NCI-H2081 (cell line): ENCODE data around the gene CNGA4.
"Not testable (repeated sequence)": the region's sequence is repeated elsewhere in the genome, so short reads cannot be mapped to it uniquely, and the experiment has no call there.

ENCODE experiments used
- DNase-seq, 2 experiments: peaks; one replicate each; lab custom pipeline; 2025; lab: John Stamatoyannopoulos, UW

The CNGA4 gene

GRCh38 chr11:6225896-6226295 lies 13.0 kb upstream of the CNGA4 start:
- no peak for DNase-seq

GRCh38 chr11:6228520-6228919 lies 10.4 kb upstream of the CNGA4 start:
- no peak for DNase-seq

GRCh38 chr11:6229911-6230310 lies 9.0 kb upstream of the CNGA4 start:
- DNase-seq, result no peak

DNA sequence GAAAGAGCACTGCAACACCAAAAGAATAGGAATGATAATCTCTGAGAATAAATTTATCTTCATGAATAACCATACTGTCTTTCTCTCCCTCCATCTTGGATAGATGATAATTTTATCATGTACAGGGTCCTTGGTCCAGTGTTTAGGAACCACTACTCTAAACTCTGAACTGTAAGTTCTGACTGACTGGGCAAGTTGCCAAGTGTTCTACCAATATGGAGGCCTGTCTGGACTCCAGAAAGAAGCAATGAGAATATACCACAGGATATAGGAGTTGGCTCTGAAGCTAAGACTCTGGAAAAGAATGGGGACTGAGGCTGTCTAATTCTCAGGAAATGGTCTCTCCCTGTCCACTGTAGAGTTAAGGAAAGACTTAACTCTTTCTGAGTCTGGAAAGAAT lies 6.0 kb upstream of the CNGA4 start:
- no peak for DNase-seq

- DNase-seq, result peak; percentile 6 to 29
Observed at GRCh38 chr11:6233984-6234386, 4.9 kb upstream of the CNGA4 start.

DNA sequence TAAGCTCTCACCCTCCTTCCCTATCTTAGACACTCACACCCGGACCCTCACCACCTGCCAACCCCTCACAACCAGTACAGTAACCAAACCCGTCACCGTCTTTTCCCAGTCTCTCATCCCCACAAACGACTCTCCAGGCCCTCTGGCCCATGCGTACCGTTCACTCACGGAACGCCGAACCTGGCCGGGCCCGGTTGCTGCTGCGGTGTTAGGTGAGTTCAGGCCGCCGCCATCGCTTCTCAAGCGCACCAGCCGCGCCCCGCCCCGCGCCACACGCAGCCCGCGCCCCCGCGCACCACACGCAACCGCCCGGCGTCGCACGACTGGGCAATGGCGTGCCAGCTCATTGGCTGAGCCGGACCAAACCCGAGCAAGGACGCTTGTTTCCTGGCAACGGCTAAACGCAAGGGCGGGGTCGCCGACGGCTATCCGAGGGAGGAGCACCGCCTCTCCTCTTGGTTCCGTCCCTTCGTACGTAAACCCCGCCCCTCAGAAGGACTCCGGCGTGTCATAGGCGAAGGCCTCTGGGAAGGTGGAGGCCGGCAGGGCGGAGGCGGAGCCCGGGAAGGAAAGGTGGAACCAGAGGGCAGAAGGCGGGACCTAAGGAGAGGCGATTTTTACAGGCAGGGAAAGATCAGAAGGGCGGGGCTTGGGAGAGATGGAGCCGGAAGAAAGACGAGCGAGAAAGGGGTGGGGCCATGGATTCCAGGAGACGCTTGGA lies 4.3 kb upstream of the CNGA4 start, which contains the start of gene FHIP1B:
TSS of gene FHIP1B (minus strand) at position 250 of the 721 bp plus-strand sequence. CDS start 10,120 bp downstream, outside the sequence.
- peak; percentile 99 for DNase-seq

DNA sequence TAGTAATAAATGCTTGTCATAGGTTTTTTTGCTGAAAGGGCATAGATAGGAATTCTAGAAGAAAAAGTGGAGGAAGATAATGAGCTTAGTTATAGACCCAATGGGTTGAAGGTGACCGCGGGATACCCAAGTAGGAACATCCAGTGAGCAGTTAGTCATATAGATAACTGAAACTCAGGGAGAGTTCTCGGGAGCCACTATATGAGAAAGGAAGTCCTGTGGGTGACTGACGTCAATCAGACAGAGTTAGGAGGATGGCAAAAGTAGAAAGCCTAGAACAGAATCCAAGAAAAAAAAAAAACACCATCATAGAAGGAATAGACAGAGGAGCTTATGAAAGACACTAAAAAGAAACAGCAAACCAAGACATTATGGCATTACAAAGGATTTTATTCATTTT lies 1.6 kb upstream of the CNGA4 start:
- no peak for DNase-seq

GRCh38 chr11:6237761-6238302 lies 1.1 kb upstream of the CNGA4 start:
- peak; percentile 71 to 87 for DNase-seq

- DNase-seq, result no peak
Observed at GRCh38 chr11:6240139-6240538, 1.2 kb downstream of the CNGA4 start.

GRCh38 chr11:6240781-6241180 lies 1.9 kb downstream of the CNGA4 start:
- DNase-seq, result no peak

- DNase-seq, result no peak
Observed at GRCh38 chr11:6241316-6241715, 2.4 kb downstream of the CNGA4 start.

DNA sequence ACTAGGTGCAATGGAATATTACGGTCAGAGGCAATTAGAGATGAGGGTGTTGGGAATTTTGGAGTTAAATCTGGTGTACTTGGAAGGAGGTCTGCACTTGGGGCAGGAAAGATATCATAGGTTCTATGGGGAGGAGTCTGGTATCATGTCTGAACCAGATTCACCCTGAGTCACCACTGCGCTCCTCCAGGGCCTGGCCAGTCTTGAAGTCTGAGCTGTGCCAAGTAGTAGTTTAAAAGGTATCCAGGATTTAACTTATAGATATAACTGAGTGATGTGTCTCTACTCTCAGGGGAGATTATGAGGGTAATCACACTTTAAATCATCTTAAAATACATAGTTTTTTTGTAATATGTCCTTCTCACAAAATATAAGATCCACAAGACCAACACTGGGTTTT lies 6.6 kb downstream of the CNGA4 start:
- no peak for DNase-seq

DNA sequence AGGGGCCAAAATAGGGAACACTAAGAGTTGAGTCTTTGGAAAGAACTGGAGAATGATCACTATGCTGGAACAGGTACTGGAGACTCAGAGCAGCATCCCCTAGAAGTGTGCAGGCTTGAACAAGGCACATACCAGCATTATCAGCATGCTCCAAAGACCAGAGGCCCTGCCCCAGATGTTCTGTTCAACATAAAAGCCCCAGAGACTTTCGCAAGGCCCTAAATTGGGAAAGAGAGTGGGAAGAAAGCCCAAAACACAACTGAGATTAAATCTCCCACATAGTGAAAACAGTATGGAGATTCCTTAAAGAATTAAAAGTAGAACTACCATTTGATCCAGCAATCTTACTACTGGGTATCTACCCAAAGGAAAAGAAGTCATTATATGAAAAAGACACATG lies 9.4 kb downstream of the CNGA4 start:
- DNase-seq, result no peak

- not testable (repeated sequence) for DNase-seq
Observed at GRCh38 chr11:6248897-6249296, 10.0 kb downstream of the CNGA4 start.

DNA sequence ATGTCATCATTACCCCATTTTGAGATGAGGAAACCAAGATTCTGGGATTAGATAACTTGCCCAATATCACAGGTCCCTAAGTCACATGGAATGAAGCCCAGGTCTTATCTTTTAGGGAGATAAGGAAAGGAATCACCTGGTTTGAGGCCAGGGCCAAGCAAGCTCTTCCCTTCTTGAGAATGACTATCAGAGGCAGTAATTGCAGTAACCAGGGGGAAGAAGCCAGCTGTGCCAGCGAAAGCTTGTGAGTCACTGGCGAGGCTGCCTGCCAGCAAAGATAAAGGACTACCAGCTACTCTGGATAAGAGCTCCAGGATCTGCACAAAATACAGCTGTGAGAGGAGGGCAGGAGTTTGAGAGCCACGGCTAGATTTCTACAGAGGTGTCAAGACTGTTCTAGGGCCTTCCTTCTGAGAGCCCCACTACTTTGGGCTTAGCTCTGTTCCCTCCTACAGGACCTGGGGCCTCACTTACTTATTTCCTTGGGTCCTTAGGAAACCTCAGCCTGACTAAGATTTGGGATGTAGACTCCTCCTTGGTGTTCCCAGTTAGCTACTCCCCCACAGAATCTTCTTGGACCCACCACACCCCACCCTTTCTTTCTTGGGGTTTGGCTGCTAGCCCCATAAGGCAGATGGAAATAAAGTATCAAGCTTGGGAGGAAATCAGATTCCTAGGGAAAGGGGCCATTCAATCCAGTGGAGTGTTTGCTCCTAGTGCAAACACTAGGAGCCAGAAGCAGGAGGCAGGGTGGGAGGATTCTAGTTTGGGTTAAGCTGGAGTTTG lies 11.1 kb downstream of the CNGA4 start:
- DNase-seq, result no peak

- peak in 1 of 2 experiments; percentile 8 for DNase-seq
Observed at GRCh38 chr11:6251120-6251733, 12.3 kb downstream of the CNGA4 start.

DNA sequence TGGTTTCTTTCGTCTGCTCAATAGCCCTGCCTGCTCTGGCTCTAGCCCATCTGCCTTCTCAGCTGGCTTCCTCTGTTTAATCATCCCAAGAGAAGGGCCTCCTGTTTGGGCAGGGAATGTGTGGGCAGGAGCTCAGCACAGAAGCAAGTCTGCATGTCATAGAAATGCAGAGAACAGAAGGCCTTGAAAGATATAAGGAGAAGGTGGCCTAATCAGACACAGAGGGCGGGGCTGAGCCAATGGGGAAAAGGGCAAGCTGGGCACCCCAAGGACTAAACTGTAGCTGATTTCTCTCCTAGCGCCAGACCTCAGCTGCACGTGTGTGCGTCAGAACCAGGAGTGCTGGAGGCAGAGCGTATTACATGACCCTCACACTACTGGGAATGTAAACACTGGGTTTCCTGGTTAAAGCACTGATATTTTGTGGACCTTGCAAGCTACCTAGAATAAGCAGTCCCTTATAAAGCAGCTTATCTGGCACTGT lies 13.1 kb downstream of the CNGA4 start:
- DNase-seq, result peak in 1 of 2 experiments; percentile 12

GRCh38 chr11:6253197-6253596 lies 14.3 kb downstream of the CNGA4 start:
- DNase-seq, result no peak

- DNase-seq, result no peak
Observed at GRCh38 chr11:6258141-6258540, 19.3 kb downstream of the CNGA4 start.

DNA sequence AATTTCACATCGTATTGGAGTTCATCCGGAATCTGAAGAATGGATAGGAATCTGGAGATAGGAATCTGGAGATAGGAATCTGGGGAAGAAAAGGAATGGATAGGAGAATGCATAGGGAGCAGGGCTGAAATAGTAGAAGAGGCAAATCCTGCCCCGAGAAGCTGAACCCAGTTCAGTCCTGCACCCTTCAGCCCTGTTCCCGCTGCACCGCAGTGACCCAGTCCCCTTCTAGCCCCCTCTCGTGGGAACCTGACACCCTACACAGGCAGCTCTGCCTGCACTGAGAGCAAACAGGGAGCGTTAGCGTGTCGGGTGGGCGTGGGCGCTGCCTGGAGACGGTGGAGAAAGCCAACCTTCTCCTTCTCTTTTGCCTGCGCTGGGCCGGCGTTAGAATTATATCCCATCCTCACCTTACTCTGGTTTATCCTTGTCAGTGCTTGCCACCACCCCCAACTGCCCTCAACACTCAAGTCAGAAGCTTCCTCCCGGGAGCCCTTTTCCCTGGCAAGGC lies 19.7 kb downstream of the CNGA4 start:
- DNase-seq, result peak in 1 of 2 experiments; percentile 33

GRCh38 chr11:6260207-6260726 lies 21.4 kb downstream of the CNGA4 start:
- DNase-seq, result no peak

GRCh38 chr11:6263662-6264061 lies 24.8 kb downstream of the CNGA4 start:
- no peak for DNase-seq
